Measurements from ENCODE around the gene CERS2.
A peak's percentile ranks its signal among the peaks of the same experiment; 100 is the strongest.

The CERS2 gene

GRCh38 chr1:150973258-150973835 lies 1.3 kb downstream of the CERS2 start:
- Histone ChIP-seq H3K4me1 (ENCODE audit: control insufficient read depth, insufficient read depth, low read length) (peaks cover 49% of the 10 kb centered on the region), H3K27me3 (ENCODE audit: control insufficient read depth, insufficient read depth, low read length) (no peaks in the 10 kb centered on the region), H3K9me3 (ENCODE audit: control insufficient read depth, insufficient read depth, low read length) (no peaks in the 10 kb centered on the region), H3K36me3 (ENCODE audit: control insufficient read depth, insufficient read depth, low read length) (peaks cover 13% of the 10 kb centered on the region), H3K4me3 (ENCODE audit: low read depth, low read length) (peak overlapping the region; percentile 85), H3K9ac (ENCODE audit: low read depth, low read length) (peak overlapping the region; percentile 48)

GRCh38 chr1:150972417-150972940 lies 2.2 kb downstream of the CERS2 start:
- Histone ChIP-seq H3K9me3 (ENCODE audit: control insufficient read depth, insufficient read depth, low read length) (no peaks in the 10 kb centered on the region), H3K4me3 (ENCODE audit: low read depth, low read length) (peak overlapping the region; percentile 85), H3K36me3 (ENCODE audit: control insufficient read depth, insufficient read depth, low read length) (peaks cover 21% of the 10 kb centered on the region), H3K4me1 (ENCODE audit: control insufficient read depth, insufficient read depth, low read length) (peaks cover 47% of the 10 kb centered on the region), H3K27me3 (ENCODE audit: control insufficient read depth, insufficient read depth, low read length) (no peaks in the 10 kb centered on the region), H3K9ac (ENCODE audit: low read depth, low read length) (peak overlapping the region; percentile 48)

- Histone ChIP-seq H3K4me1 (ENCODE audit: control insufficient read depth, insufficient read depth, low read length) (peaks cover 40% of the 10 kb centered on the region), H3K9me3 (ENCODE audit: control insufficient read depth, insufficient read depth, low read length) (no peaks in the 10 kb centered on the region), H3K36me3 (ENCODE audit: control insufficient read depth, insufficient read depth, low read length) (peaks cover 28% of the 10 kb centered on the region), H3K9ac (ENCODE audit: low read depth, low read length) (peak overlapping the region; percentile 48), H3K27me3 (ENCODE audit: control insufficient read depth, insufficient read depth, low read length) (no peaks in the 10 kb centered on the region), H3K4me3 (ENCODE audit: low read depth, low read length) (peak overlapping the region; percentile 85)
Measured at GRCh38 chr1:150971583-150972416, 2.8 kb downstream of the CERS2 start.

- H3K9ac ChIP-seq (ENCODE audit: low read depth, low read length), result peak overlapping the region; percentile 0
- H3K4me3 ChIP-seq (ENCODE audit: low read depth, low read length), result peak overlapping the region; percentile 33
- peaks cover 34% of the 10 kb centered on the region for H3K4me1 ChIP-seq (ENCODE audit: control insufficient read depth, insufficient read depth, low read length)
- H3K27me3 ChIP-seq (ENCODE audit: control insufficient read depth, insufficient read depth, low read length), result no peaks in the 10 kb centered on the region
- H3K9me3 ChIP-seq (ENCODE audit: control insufficient read depth, insufficient read depth, low read length), result no peaks in the 10 kb centered on the region
- peaks cover 36% of the 10 kb centered on the region for H3K36me3 ChIP-seq (ENCODE audit: control insufficient read depth, insufficient read depth, low read length)
Measured at GRCh38 chr1:150970808-150971582, 3.6 kb downstream of the CERS2 start.

- H3K4me3 ChIP-seq (ENCODE audit: low read depth, low read length), result no peak overlapping the region
- peaks cover 45% of the 10 kb centered on the region for H3K36me3 ChIP-seq (ENCODE audit: control insufficient read depth, insufficient read depth, low read length)
Measured at GRCh38 chr1:150969626-150970025, 5.0 kb downstream of the CERS2 start.

GRCh38 chr1:150968491-150968890 lies 6.1 kb downstream of the CERS2 start:
- Histone ChIP-seq H3K4me1 (ENCODE audit: control insufficient read depth, insufficient read depth, low read length) (peaks cover 32% of the 10 kb centered on the region), H3K36me3 (ENCODE audit: control insufficient read depth, insufficient read depth, low read length) (peaks cover 56% of the 10 kb centered on the region), H3K9me3 (ENCODE audit: control insufficient read depth, insufficient read depth, low read length) (no peaks in the 10 kb centered on the region), H3K27me3 (ENCODE audit: control insufficient read depth, insufficient read depth, low read length) (no peaks in the 10 kb centered on the region), H3K9ac (ENCODE audit: low read depth, low read length) (no peak overlapping the region), H3K4me3 (ENCODE audit: low read depth, low read length) (no peak overlapping the region)

More at GRCh38 chr1:150969626-150970025, 5.0 kb downstream of the CERS2 start:
- H3K9me3 ChIP-seq (ENCODE audit: control insufficient read depth, insufficient read depth, low read length), result no peaks in the 10 kb centered on the region
- peaks cover 32% of the 10 kb centered on the region for H3K4me1 ChIP-seq (ENCODE audit: control insufficient read depth, insufficient read depth, low read length)
- no peaks in the 10 kb centered on the region for H3K27me3 ChIP-seq (ENCODE audit: control insufficient read depth, insufficient read depth, low read length)
- no peak overlapping the region for H3K9ac ChIP-seq (ENCODE audit: low read depth, low read length)

- Histone ChIP-seq H3K4me3 (ENCODE audit: low read depth, low read length) (no peak overlapping the region), H3K9me3 (ENCODE audit: control insufficient read depth, insufficient read depth, low read length) (no peaks in the 10 kb centered on the region), H3K9ac (ENCODE audit: low read depth, low read length) (no peak overlapping the region), H3K4me1 (ENCODE audit: control insufficient read depth, insufficient read depth, low read length) (peaks cover 27% of the 10 kb centered on the region), H3K27me3 (ENCODE audit: control insufficient read depth, insufficient read depth, low read length) (no peaks in the 10 kb centered on the region), H3K36me3 (ENCODE audit: control insufficient read depth, insufficient read depth, low read length) (peaks cover 60% of the 10 kb centered on the region)
Measured at GRCh38 chr1:150967936-150968335, 6.7 kb downstream of the CERS2 start.

- H3K36me3 ChIP-seq (ENCODE audit: control insufficient read depth, insufficient read depth, low read length), result peaks cover 75% of the 10 kb centered on the region
Measured at GRCh38 chr1:150966011-150966410, 8.6 kb downstream of the CERS2 start.

GRCh38 chr1:150965605-150966004 lies 9.0 kb downstream of the CERS2 start:
- H3K9me3 ChIP-seq (ENCODE audit: control insufficient read depth, insufficient read depth, low read length), result no peaks in the 10 kb centered on the region
- H3K27me3 ChIP-seq (ENCODE audit: control insufficient read depth, insufficient read depth, low read length), result no peaks in the 10 kb centered on the region
- peaks cover 6% of the 10 kb centered on the region for H3K4me1 ChIP-seq (ENCODE audit: control insufficient read depth, insufficient read depth, low read length)
- no peak overlapping the region for H3K9ac ChIP-seq (ENCODE audit: low read depth, low read length)
- peaks cover 79% of the 10 kb centered on the region for H3K36me3 ChIP-seq (ENCODE audit: control insufficient read depth, insufficient read depth, low read length)
- H3K4me3 ChIP-seq (ENCODE audit: low read depth, low read length), result no peak overlapping the region

More at GRCh38 chr1:150966011-150966410, 8.6 kb downstream of the CERS2 start:
- Histone ChIP-seq H3K9me3 (ENCODE audit: control insufficient read depth, insufficient read depth, low read length) (no peaks in the 10 kb centered on the region), H3K4me3 (ENCODE audit: low read depth, low read length) (no peak overlapping the region), H3K4me1 (ENCODE audit: control insufficient read depth, insufficient read depth, low read length) (peaks cover 10% of the 10 kb centered on the region), H3K9ac (ENCODE audit: low read depth, low read length) (no peak overlapping the region), H3K27me3 (ENCODE audit: control insufficient read depth, insufficient read depth, low read length) (no peaks in the 10 kb centered on the region)

- Histone ChIP-seq H3K9ac (ENCODE audit: low read depth, low read length) (no peak overlapping the region), H3K9me3 (ENCODE audit: control insufficient read depth, insufficient read depth, low read length) (no peaks in the 10 kb centered on the region), H3K36me3 (ENCODE audit: control insufficient read depth, insufficient read depth, low read length) (peaks cover 85% of the 10 kb centered on the region), H3K4me1 (ENCODE audit: control insufficient read depth, insufficient read depth, low read length) (no peaks in the 10 kb centered on the region), H3K27me3 (ENCODE audit: control insufficient read depth, insufficient read depth, low read length) (no peaks in the 10 kb centered on the region), H3K4me3 (ENCODE audit: low read depth, low read length) (no peak overlapping the region)
Measured at GRCh38 chr1:150964164-150964489, 10.5 kb downstream of the CERS2 start.

GRCh38 chr1:150963321-150964163 lies 11.1 kb downstream of the CERS2 start:
- H3K27me3 ChIP-seq (ENCODE audit: control insufficient read depth, insufficient read depth, low read length), result no peaks in the 10 kb centered on the region
- no peaks in the 10 kb centered on the region for H3K9me3 ChIP-seq (ENCODE audit: control insufficient read depth, insufficient read depth, low read length)
- H3K36me3 ChIP-seq (ENCODE audit: control insufficient read depth, insufficient read depth, low read length), result peaks cover 81% of the 10 kb centered on the region
- H3K9ac ChIP-seq (ENCODE audit: low read depth, low read length), result no peak overlapping the region
- no peak overlapping the region for H3K4me3 ChIP-seq (ENCODE audit: low read depth, low read length)
- H3K4me1 ChIP-seq (ENCODE audit: control insufficient read depth, insufficient read depth, low read length), result no peaks in the 10 kb centered on the region

Data from iPS-15b (cell line).